Stomach (tissue), 9 donors: ENCODE measurements around the gene BBS7. TPM values are rescaled to one million over a fixed set of nuclear protein-coding genes. Genes with fewer than 3 reads are reported as not detected.
A peak's percentile ranks its signal among the peaks of the same experiment; 100 is the strongest.

Source experiments
- DNase-seq, 2 donors: peaks; one replicate each; pipeline versions ENCODE4 v3.0.0 to v3.0.0-alpha.2; 2013 to 2019
- H3K27ac ChIP-seq, 5 donors: fragments of 200-600 bp in 4 of 5; sonication (generic) in 4 of 5; one replicate each; pipeline ENCODE4 v1.5.1; 2013 to 2019; ENCODE audit warnings: mild to moderate bottlenecking in 1 of 5, moderate library complexity in 1 of 5
- H3K27me3 ChIP-seq, 3 donors: fragments of 200-600 bp; sonication (generic); one replicate each; pipeline ENCODE4 v1.5.1; 2017 to 2019; ENCODE audit warnings: mixed run types in 1 of 3
- H3K36me3 ChIP-seq, 4 donors: fragments of 200-600 bp; sonication (generic); 1 replicate in 3 of 4; 2 replicates in 1 of 4; pipeline ENCODE4 v1.5.1; 2016 to 2019
- H3K4me1 ChIP-seq, 4 donors: fragments of 200-600 bp; sonication (generic); one replicate each; pipeline ENCODE4 v1.5.1; 2016 to 2019
- H3K4me3 ChIP-seq, 4 donors: fragments of 200-600 bp; sonication (generic) in 3 of 4; one replicate each; pipeline ENCODE4 v1.5.1; 2016 to 2019; ENCODE audit warnings: mild to moderate bottlenecking in 1 of 4
- H3K9me3 ChIP-seq, 4 donors: fragments of 200-600 bp; sonication (generic); one replicate each; pipeline ENCODE4 v1.5.1; 2016 to 2019
- EP300 ChIP-seq: sonication (generic); formaldehyde crosslinking; IDR thresholded peaks from one replicate; pipeline ENCODE4 v1.6.1; 2017; ENCODE audit warnings: antibody characterized with exemption
- POLR2A ChIP-seq, 4 donors: fragments of 450-650 bp; IDR thresholded peaks; one replicate each; pipeline ENCODE4 v1.6.1; 2016; ENCODE audit warnings: antibody characterized with exemption in 4 of 4, control low read depth in 2 of 4, mild to moderate bottlenecking in 1 of 4, moderate library complexity in 1 of 4
- POLR2AphosphoS5 ChIP-seq, 3 donors: sonication (generic); formaldehyde crosslinking; IDR thresholded peaks; one replicate each; pipeline ENCODE4 v1.6.1; 2016; ENCODE audit warnings: antibody characterized with exemption in 3 of 3
- WGBS, 5 donors: extraction: QIAGEN DNeasy Blood & Tissue Kit in 3 of 5; methylation state at CpG; one replicate each; pipeline versions ENCODE4 v1.1.5 to v1.1.7; 2013 to 2018; 5-methylcytosine and 5-hydroxymethylcytosine counted together
- intact Hi-C: fragments of 100-400 bp; cut with DNase I; formaldehyde crosslinking; loops from one replicate; pipeline ENCODE4 v1.15.1; 2023; ENCODE audit warnings: low total_unique reads
- polyA plus RNA-seq, 3 donors: library from polyadenylated mRNA; stranded (reverse); fragments of 200-250 nt; gene quantifications; one replicate each; pipeline ENCODE4 v1.2.3, GENCODE V29; 2013
- total RNA-seq, 5 donors: library from RNA; depleted of rRNA; stranded (reverse); fragments of >200 nt; gene quantifications; one replicate each; pipeline versions ENCODE4 v1.1.0 to v1.2.3, GENCODE V29; 2014 to 2016
- TF ChIP-seq, protein P1 (sequence below), 7 experiments: fragments of 450-650 bp in 4 of 7; fragments of 200-600 bp in 3 of 7; sonication (generic) in 3 of 7; IDR thresholded peaks; one replicate each; pipeline ENCODE4 v1.5.1; 2016 to 2019; ENCODE audit warnings: antibody characterized with exemption in 7 of 7, control low read depth in 2 of 7, mild to moderate bottlenecking in 1 of 7
- donor health status: healthy with polysubstance abuse.
- donor health status: Bipolar disorder and iron deficiency.
- donor health status: healthy.

BBS7 gene
- total and polyA plus RNA-seq, 8 donors: 6.7 to 22.2 (median 12.7) TPM

DNA sequence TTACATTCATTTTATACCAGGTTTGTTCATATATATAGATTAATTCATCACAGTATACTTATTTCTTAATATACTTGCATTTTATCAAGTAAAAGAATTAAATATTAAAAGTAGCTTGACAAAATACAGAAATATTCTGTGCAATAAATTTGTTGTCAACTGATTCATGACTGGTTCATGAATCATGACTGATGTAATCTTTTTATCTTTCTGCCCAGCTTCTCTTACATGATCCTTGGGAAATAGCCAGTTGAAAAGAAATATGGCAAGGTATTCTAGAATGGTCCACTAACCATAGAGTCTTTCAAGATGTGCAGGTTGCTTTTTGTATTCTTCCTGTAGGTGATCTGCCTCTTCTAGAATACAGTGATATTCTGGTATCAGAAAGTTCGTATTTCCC, 42.4 kb downstream of the BBS7 start:
- intact Hi-C loops: no loop called here
- TF ChIP-seq, protein P1, sequence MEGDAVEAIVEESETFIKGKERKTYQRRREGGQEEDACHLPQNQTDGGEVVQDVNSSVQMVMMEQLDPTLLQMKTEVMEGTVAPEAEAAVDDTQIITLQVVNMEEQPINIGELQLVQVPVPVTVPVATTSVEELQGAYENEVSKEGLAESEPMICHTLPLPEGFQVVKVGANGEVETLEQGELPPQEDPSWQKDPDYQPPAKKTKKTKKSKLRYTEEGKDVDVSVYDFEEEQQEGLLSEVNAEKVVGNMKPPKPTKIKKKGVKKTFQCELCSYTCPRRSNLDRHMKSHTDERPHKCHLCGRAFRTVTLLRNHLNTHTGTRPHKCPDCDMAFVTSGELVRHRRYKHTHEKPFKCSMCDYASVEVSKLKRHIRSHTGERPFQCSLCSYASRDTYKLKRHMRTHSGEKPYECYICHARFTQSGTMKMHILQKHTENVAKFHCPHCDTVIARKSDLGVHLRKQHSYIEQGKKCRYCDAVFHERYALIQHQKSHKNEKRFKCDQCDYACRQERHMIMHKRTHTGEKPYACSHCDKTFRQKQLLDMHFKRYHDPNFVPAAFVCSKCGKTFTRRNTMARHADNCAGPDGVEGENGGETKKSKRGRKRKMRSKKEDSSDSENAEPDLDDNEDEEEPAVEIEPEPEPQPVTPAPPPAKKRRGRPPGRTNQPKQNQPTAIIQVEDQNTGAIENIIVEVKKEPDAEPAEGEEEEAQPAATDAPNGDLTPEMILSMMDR (IDR thresholded peaks at IDR 0.05): no peak
- no peak for TF ChIP-seq POLR2A (IDR thresholded peaks at IDR 0.05)
- TF ChIP-seq POLR2AphosphoS5 (IDR thresholded peaks at IDR 0.05): no peak
- TF ChIP-seq EP300: no peak
- WGBS, 5 donors: 92 to 98% (median 94%) methylated on average over 1 of the region's 1 CpG
- H3K4me1 ChIP-seq: peaks cover 7 to 17% (median 12%) of the 10 kb centered on the region in 4 donors
- H3K9me3 ChIP-seq: no peaks in the 10 kb centered on the region
- DNase-seq: no peak
- H3K36me3 ChIP-seq: peaks cover 0 to 55% (median 53%) of the 10 kb centered on the region in 4 donors
- no peak overlapping the region for H3K4me3 ChIP-seq
- H3K27me3 ChIP-seq: no peaks in the 10 kb centered on the region
- no peak overlapping the region for H3K27ac ChIP-seq

DNA sequence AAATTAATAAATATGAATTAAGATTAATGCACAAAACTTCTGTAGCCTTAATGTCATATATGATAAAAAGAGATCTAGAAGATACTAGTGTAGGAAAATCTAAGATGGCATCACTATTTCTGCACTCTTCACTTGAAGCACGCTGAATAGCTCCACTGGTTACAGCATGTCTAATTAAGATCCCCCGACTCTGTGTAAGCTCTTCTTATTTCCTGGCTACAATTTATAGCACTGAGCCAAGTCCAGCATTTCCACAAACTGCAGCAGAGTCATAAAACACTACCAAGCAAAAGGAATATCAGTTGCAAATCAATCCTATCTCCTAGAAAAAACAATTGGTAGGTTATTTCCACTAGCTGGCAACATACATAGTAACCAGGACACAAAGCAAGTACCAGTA, 45.3 kb downstream of the BBS7 start:
- WGBS, 5 donors: 45 to 66% (median 57%) methylated on average over 2 of the region's 2 CpGs
- no peak overlapping the region for H3K4me3 ChIP-seq
- no peak overlapping the region for H3K27ac ChIP-seq
- DNase-seq: peak in 1 of 2 donors; percentile 11
- intact Hi-C loops: no loop called here
- H3K27me3 ChIP-seq: no peaks in the 10 kb centered on the region
- TF ChIP-seq POLR2AphosphoS5 (IDR thresholded peaks at IDR 0.05): no peak
- no peak for TF ChIP-seq EP300
- TF ChIP-seq, protein P1 (IDR thresholded peaks at IDR 0.05): no peak
- no peak for TF ChIP-seq POLR2A (IDR thresholded peaks at IDR 0.05)
- peaks cover 0 to 39% (median 26%) of the 10 kb centered on the region in 4 donors for H3K36me3 ChIP-seq
- H3K9me3 ChIP-seq: no peaks in the 10 kb centered on the region
- peaks cover 9 to 33% (median 16%) of the 10 kb centered on the region in 4 donors for H3K4me1 ChIP-seq

DNA sequence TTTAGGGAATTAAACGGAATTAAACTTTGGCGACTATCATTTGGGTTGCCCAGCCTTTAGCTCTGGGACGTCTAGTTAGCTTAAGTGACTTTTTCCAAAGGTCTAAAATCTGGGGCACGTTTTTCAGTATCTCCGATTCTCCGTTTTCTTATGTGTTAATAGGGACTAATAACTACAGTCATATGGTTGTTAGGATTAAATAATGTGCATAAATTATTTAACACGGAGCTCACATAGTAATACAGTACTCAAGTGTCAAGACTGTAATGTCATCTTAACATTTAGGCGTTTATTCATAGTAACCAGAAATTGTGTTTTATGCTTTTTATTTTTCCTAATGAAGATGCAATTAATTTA, 46.1 kb downstream of the BBS7 start:
- intact Hi-C loops: no loop called here
- 2 to 5% (median 4%) methylated on average over 8 of the region's 8 CpGs for WGBS, 5 donors
- no peaks in the 10 kb centered on the region for H3K27me3 ChIP-seq
- peaks cover 0 to 32% (median 18%) of the 10 kb centered on the region in 4 donors for H3K36me3 ChIP-seq
- peak overlapping the region; percentile 56 to 95 (median 70) for H3K4me3 ChIP-seq
- peak overlapping the region; percentile 63 to 85 (median 76) for H3K27ac ChIP-seq
- DNase-seq: no peak
- TF ChIP-seq POLR2A (IDR thresholded peaks at IDR 0.05): no peak
- TF ChIP-seq POLR2AphosphoS5 (IDR thresholded peaks at IDR 0.05): peak in 1 of 3 donors; percentile 9
- no peaks in the 10 kb centered on the region for H3K9me3 ChIP-seq
- H3K4me1 ChIP-seq: peaks cover 9 to 33% (median 16%) of the 10 kb centered on the region in 4 donors

DNA sequence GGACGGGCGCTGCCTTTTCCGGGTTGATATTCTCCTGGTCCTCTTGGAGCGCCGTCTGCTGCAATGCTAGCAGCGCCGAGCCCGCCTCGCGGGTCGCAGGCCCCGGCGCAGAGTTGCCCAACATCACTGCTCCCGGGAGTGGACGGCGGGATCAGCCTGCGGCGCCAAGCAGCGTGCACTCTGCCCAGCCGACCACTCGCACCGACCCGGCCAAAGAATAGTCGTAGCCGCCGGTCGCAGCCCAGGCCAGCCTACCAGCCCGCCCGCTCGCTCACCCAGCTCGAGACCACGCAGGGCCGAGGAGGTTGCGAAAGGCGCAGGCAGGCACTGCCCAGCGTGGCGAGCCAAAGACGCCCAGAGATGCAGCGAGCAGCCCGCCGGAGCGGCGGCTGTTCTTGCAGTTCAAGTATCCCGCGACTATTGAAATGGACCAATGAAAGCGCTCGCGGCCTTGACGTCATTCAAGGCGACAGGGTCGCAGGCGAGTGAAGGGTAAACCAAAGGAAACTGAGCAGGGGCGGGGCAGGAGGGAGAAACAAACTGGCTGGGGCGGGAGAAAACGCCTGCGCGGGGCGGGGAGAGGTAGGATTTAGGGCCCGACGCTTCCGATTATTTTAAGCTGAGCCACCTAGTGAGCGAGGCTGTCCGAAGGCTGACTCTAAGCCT, 46.6 kb downstream of the BBS7 start, which contains the start of gene CCNA2:
Gene CCNA2, minus strand, starts transcription at position 379 of the 666 bp plus-strand sequence. Its CDS starts 255 bp downstream, at position 124.
- intact Hi-C loops: no loop called here
- H3K36me3 ChIP-seq: peaks cover 0 to 35% (median 19%) of the 10 kb centered on the region in 4 donors
- 0 to 1% (median 0%) methylated on average over 29 to 63 of the region's 63 CpGs for WGBS, 5 donors
- no peaks in the 10 kb centered on the region for H3K9me3 ChIP-seq
- H3K27ac ChIP-seq: peak within 1 kb of the TSS; percentile 63 to 85 (median 76)
- peak; percentile 97 to 98 for DNase-seq
- TF ChIP-seq, protein P1 (IDR thresholded peaks at IDR 0.05): no peak
- peak; percentile 50 to 82 (median 73) for TF ChIP-seq POLR2AphosphoS5 (IDR thresholded peaks at IDR 0.05)
- peak within 1 kb of the TSS; percentile 56 to 95 (median 70) for H3K4me3 ChIP-seq
- no peaks in the 10 kb centered on the region for H3K27me3 ChIP-seq
- H3K4me1 ChIP-seq: peaks cover 9 to 33% (median 16%) of the 10 kb centered on the region in 4 donors
